ENCODE results near the gene LONP2.

The LONP2 gene

GRCh38 chr16:48318630-48319029 is 74.5 kb downstream of the LONP2 start:
- Histone ChIP-seq H3K4me1 (ENCODE audit: control insufficient read depth, insufficient read depth, low read length) (peaks cover 18% of the 10 kb centered on the region), H3K36me3 (ENCODE audit: control insufficient read depth, insufficient read depth, low read length, severe bottlenecking) (peaks cover 13% of the 10 kb centered on the region), H3K4me3 (ENCODE audit: low read length) (no peak overlapping the region), H3K9ac (ENCODE audit: low read length) (no peak overlapping the region), H3K9me3 (ENCODE audit: control insufficient read depth, low read length) (peaks cover 4% of the 10 kb centered on the region), H3K27me3 (replicated peaks; ENCODE audit: control insufficient read depth, insufficient read depth, low read length) (no peaks in the 10 kb centered on the region)
- DNase-seq (ENCODE audit: low read depth) = peak; percentile 16

- H3K4me3 ChIP-seq (ENCODE audit: low read length) = no peak overlapping the region
- no peak overlapping the region for H3K9ac ChIP-seq (ENCODE audit: low read length)
- DNase-seq (ENCODE audit: low read depth) = peak; percentile 38
- no peaks in the 10 kb centered on the region for H3K27me3 ChIP-seq (replicated peaks; ENCODE audit: control insufficient read depth, insufficient read depth, low read length)
- H3K36me3 ChIP-seq (ENCODE audit: control insufficient read depth, insufficient read depth, low read length, severe bottlenecking) = peaks cover 19% of the 10 kb centered on the region
- no peaks in the 10 kb centered on the region for H3K9me3 ChIP-seq (ENCODE audit: control insufficient read depth, low read length)
- peaks cover 25% of the 10 kb centered on the region for H3K4me1 ChIP-seq (ENCODE audit: control insufficient read depth, insufficient read depth, low read length)
These were observed 77.4 kb downstream of the LONP2 start for GRCh38 chr16:48321317-48322036.

GRCh38 chr16:48323783-48324775 is 80.0 kb downstream of the LONP2 start:
- Histone ChIP-seq H3K9me3 (ENCODE audit: control insufficient read depth, low read length) (no peaks in the 10 kb centered on the region), H3K4me3 (ENCODE audit: low read length) (peak overlapping the region; percentile 3), H3K36me3 (ENCODE audit: control insufficient read depth, insufficient read depth, low read length, severe bottlenecking) (peaks cover 25% of the 10 kb centered on the region), H3K27me3 (replicated peaks; ENCODE audit: control insufficient read depth, insufficient read depth, low read length) (no peaks in the 10 kb centered on the region), H3K9ac (ENCODE audit: low read length) (no peak overlapping the region), H3K4me1 (ENCODE audit: control insufficient read depth, insufficient read depth, low read length) (peaks cover 16% of the 10 kb centered on the region)
- peak; percentile 72 for DNase-seq (ENCODE audit: low read depth)

- Histone ChIP-seq H3K9ac (ENCODE audit: low read length) (no peak overlapping the region), H3K4me3 (ENCODE audit: low read length) (no peak overlapping the region), H3K36me3 (ENCODE audit: control insufficient read depth, insufficient read depth, low read length, severe bottlenecking) (peaks cover 25% of the 10 kb centered on the region), H3K4me1 (ENCODE audit: control insufficient read depth, insufficient read depth, low read length) (peaks cover 24% of the 10 kb centered on the region), H3K27me3 (replicated peaks; ENCODE audit: control insufficient read depth, insufficient read depth, low read length) (no peaks in the 10 kb centered on the region), H3K9me3 (ENCODE audit: control insufficient read depth, low read length) (no peaks in the 10 kb centered on the region)
- no peak for DNase-seq (ENCODE audit: low read depth)
These were observed 82.8 kb downstream of the LONP2 start for GRCh38 chr16:48326915-48327314.

- Histone ChIP-seq H3K9me3 (ENCODE audit: control insufficient read depth, low read length) (no peaks in the 10 kb centered on the region), H3K36me3 (ENCODE audit: control insufficient read depth, insufficient read depth, low read length, severe bottlenecking) (peaks cover 20% of the 10 kb centered on the region), H3K4me1 (ENCODE audit: control insufficient read depth, insufficient read depth, low read length) (peaks cover 19% of the 10 kb centered on the region), H3K9ac (ENCODE audit: low read length) (no peak overlapping the region), H3K4me3 (ENCODE audit: low read length) (no peak overlapping the region), H3K27me3 (replicated peaks; ENCODE audit: control insufficient read depth, insufficient read depth, low read length) (no peaks in the 10 kb centered on the region)
- DNase-seq (ENCODE audit: low read depth) = no peak
These were observed 85.0 kb downstream of the LONP2 start for GRCh38 chr16:48329138-48329537.

- peaks cover 25% of the 10 kb centered on the region for H3K36me3 ChIP-seq (ENCODE audit: control insufficient read depth, insufficient read depth, low read length, severe bottlenecking)
- no peaks in the 10 kb centered on the region for H3K27me3 ChIP-seq (replicated peaks; ENCODE audit: control insufficient read depth, insufficient read depth, low read length)
- no peak overlapping the region for H3K9ac ChIP-seq (ENCODE audit: low read length)
- H3K4me3 ChIP-seq (ENCODE audit: low read length) = no peak overlapping the region
- DNase-seq (ENCODE audit: low read depth) = no peak
- H3K9me3 ChIP-seq (ENCODE audit: control insufficient read depth, low read length) = no peaks in the 10 kb centered on the region
- H3K4me1 ChIP-seq (ENCODE audit: control insufficient read depth, insufficient read depth, low read length) = peaks cover 17% of the 10 kb centered on the region
These were observed 86.2 kb downstream of the LONP2 start for GRCh38 chr16:48330189-48330840.

GRCh38 chr16:48330841-48331192 is 86.7 kb downstream of the LONP2 start:
- Histone ChIP-seq H3K27me3 (replicated peaks; ENCODE audit: control insufficient read depth, insufficient read depth, low read length) (no peaks in the 10 kb centered on the region), H3K4me1 (ENCODE audit: control insufficient read depth, insufficient read depth, low read length) (peaks cover 22% of the 10 kb centered on the region), H3K9ac (ENCODE audit: low read length) (no peak overlapping the region), H3K4me3 (ENCODE audit: low read length) (peak overlapping the region; percentile 24), H3K36me3 (ENCODE audit: control insufficient read depth, insufficient read depth, low read length, severe bottlenecking) (peaks cover 27% of the 10 kb centered on the region), H3K9me3 (ENCODE audit: control insufficient read depth, low read length) (no peaks in the 10 kb centered on the region)
- DNase-seq (ENCODE audit: low read depth) = peak; percentile 8

GRCh38 chr16:48332978-48333377 is 88.9 kb downstream of the LONP2 start:
- no peaks in the 10 kb centered on the region for H3K9me3 ChIP-seq (ENCODE audit: control insufficient read depth, low read length)
- DNase-seq (ENCODE audit: low read depth) = no peak
- peaks cover 28% of the 10 kb centered on the region for H3K4me1 ChIP-seq (ENCODE audit: control insufficient read depth, insufficient read depth, low read length)
- peaks cover 38% of the 10 kb centered on the region for H3K36me3 ChIP-seq (ENCODE audit: control insufficient read depth, insufficient read depth, low read length, severe bottlenecking)
- no peaks in the 10 kb centered on the region for H3K27me3 ChIP-seq (replicated peaks; ENCODE audit: control insufficient read depth, insufficient read depth, low read length)
- H3K9ac ChIP-seq (ENCODE audit: low read length) = no peak overlapping the region
- H3K4me3 ChIP-seq (ENCODE audit: low read length) = no peak overlapping the region

- Histone ChIP-seq H3K4me1 (ENCODE audit: control insufficient read depth, insufficient read depth, low read length) (peaks cover 28% of the 10 kb centered on the region), H3K36me3 (ENCODE audit: control insufficient read depth, insufficient read depth, low read length, severe bottlenecking) (peaks cover 42% of the 10 kb centered on the region), H3K4me3 (ENCODE audit: low read length) (no peak overlapping the region), H3K9me3 (ENCODE audit: control insufficient read depth, low read length) (no peaks in the 10 kb centered on the region), H3K9ac (ENCODE audit: low read length) (no peak overlapping the region), H3K27me3 (replicated peaks; ENCODE audit: control insufficient read depth, insufficient read depth, low read length) (no peaks in the 10 kb centered on the region)
- no peak for DNase-seq (ENCODE audit: low read depth)
These were observed 90.2 kb downstream of the LONP2 start for GRCh38 chr16:48334325-48334724.

- Histone ChIP-seq H3K36me3 (ENCODE audit: control insufficient read depth, insufficient read depth, low read length, severe bottlenecking) (peaks cover 52% of the 10 kb centered on the region), H3K27me3 (replicated peaks; ENCODE audit: control insufficient read depth, insufficient read depth, low read length) (no peaks in the 10 kb centered on the region), H3K9me3 (ENCODE audit: control insufficient read depth, low read length) (no peaks in the 10 kb centered on the region), H3K4me1 (ENCODE audit: control insufficient read depth, insufficient read depth, low read length) (peaks cover 14% of the 10 kb centered on the region), H3K4me3 (ENCODE audit: low read length) (peak overlapping the region; percentile 26), H3K9ac (ENCODE audit: low read length) (no peak overlapping the region)
- DNase-seq (ENCODE audit: low read depth) = peak; percentile 72
These were observed 91.9 kb downstream of the LONP2 start for GRCh38 chr16:48335961-48336360.

- Histone ChIP-seq H3K9ac (ENCODE audit: low read length) (no peak overlapping the region), H3K27me3 (replicated peaks; ENCODE audit: control insufficient read depth, insufficient read depth, low read length) (no peaks in the 10 kb centered on the region), H3K4me1 (ENCODE audit: control insufficient read depth, insufficient read depth, low read length) (peaks cover 11% of the 10 kb centered on the region), H3K9me3 (ENCODE audit: control insufficient read depth, low read length) (no peaks in the 10 kb centered on the region), H3K36me3 (ENCODE audit: control insufficient read depth, insufficient read depth, low read length, severe bottlenecking) (peaks cover 71% of the 10 kb centered on the region), H3K4me3 (ENCODE audit: low read length) (no peak overlapping the region)
- no peak for DNase-seq (ENCODE audit: low read depth)
These were observed 96.0 kb downstream of the LONP2 start for GRCh38 chr16:48340054-48340453.

All from adipocyte (in vitro differentiated cells).